Motor neuron (in vitro differentiated cells): ENCODE results near the gene LRMDA. TPM values are rescaled to one million over a fixed set of nuclear protein-coding genes. Genes with fewer than 3 reads are reported as not detected.

Experiments
- ATAC-seq, 8 experiments: fragments of 200-7000 bp; cut with Tn5 transposase; replicated peaks in 6 of 8; 2 replicates each; pipeline ENCODE4 v1.8.0; 2021; ENCODE audit warnings: mild to moderate bottlenecking in 8 of 8, moderate library complexity in 8 of 8
- H3K27ac ChIP-seq, 2 donors: fragments of 250-450 bp; sonication (Bioruptor Pico); 2 replicates each; pipeline ENCODE4 v1.9.0; 2021; ENCODE audit warnings: antibody characterized with exemption in 2 of 2, mild to moderate bottlenecking in 2 of 2, moderate library complexity in 1 of 2
- H3K4me1 ChIP-seq, 2 donors: fragments of 250-450 bp; sonication (Bioruptor Pico); replicated peaks in 1 of 2; 2 replicates each; pipeline ENCODE4 v1.6.1; 2021; ENCODE audit warnings: antibody characterized with exemption in 2 of 2, mild to moderate bottlenecking in 2 of 2, moderate library complexity in 1 of 2
- H3K4me3 ChIP-seq, 5 donors: fragments of 250-450 bp; sonication (Bioruptor Pico); 2 replicates each; pipeline ENCODE4 v1.9.0; 2021; ENCODE audit warnings: antibody characterized with exemption in 5 of 5, mild to moderate bottlenecking in 5 of 5, moderate library complexity in 4 of 5
- WGBS, 10 experiments: fragments of 450-650 bp; shearing (Covaris generic); methylation state at CpG; one replicate each; pipeline ENCODE4 v1.0.0; 2022; 5-methylcytosine and 5-hydroxymethylcytosine counted together
- in situ Hi-C, 9 experiments: fragments of 400-800 bp; cut with MboI; loops; one replicate each; pipeline ENCODE4 v1.15.0; 2021; ENCODE audit warnings: low sequenced_read_pairs in 9 of 9, low pct_unique_long_range_greater_than_20kb in 2 of 9; ENCODE audit not compliant: unreplicated experiment in 9 of 9
- total RNA-seq, 8 experiments: library from RNA; unstranded; fragments of 300-600 nt; gene quantifications; 2 replicates each; pipeline versions ENCODE4 v1.2.3 to v1.2.4, GENCODE V29; 2022

The LRMDA gene
- total RNA-seq, 8 experiments from 2014 or later, result 0.85 to 5.4 (median 2.2) TPM; not detected in 1

DNA sequence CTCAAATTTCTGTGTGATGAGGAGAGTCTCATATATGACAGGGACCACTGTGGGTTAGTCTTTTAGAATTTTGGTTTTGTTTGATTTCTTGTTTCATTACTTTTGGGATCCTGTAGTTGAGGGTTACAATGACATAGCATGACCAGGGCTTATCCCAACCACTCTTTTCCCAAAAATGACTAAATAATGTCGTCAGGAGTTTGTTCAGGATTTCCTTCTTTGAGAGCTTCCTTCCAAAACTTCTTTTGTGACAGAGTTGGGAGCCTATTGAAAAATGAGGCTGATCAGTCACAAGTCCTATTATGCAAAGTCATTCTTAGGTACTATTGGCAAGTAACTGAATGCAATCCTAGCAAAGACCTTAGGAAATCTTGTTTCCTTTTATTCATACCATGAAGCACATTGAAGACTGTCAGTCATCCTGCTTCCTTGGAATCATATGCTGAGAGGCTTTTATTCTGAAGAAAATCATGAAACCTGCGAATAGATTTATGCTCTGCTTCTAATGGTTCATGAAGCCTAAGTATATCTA lies 498.3 kb downstream of the LRMDA start:
- Histone ChIP-seq H3K27ac (no peak overlapping the region), H3K4me1 (peaks cover 17 to 23% of the 10 kb centered on the region in 2 donors), H3K4me3 (no peak overlapping the region)
- in situ Hi-C loops, result no loop called here
- no peak for ATAC-seq
- WGBS, 10 experiments, result 29 to 100% (median 86%) methylated on average over 1 to 2 of the region's 2 CpGs; no CpG with 5 or more reads in 2 of the 10 experiments

- WGBS, 10 experiments, result 50 to 100% (median 86%) methylated on average over 1 to 3 of the region's 3 CpGs; no CpG with 5 or more reads in 1 of the 10 experiments
- in situ Hi-C loops, result no loop called here
Observed at GRCh38 chr10:75932921-75933320, 501.5 kb downstream of the LRMDA start.

GRCh38 chr10:75935240-75935639 lies 503.8 kb downstream of the LRMDA start:
- in situ Hi-C loops, result no loop called here
- WGBS, 10 experiments, result 6 to 47% (median 20%) methylated on average over 1 to 3 of the region's 3 CpGs
- no peak overlapping the region for H3K4me3 ChIP-seq
- ATAC-seq, result peak in 4 of 8 experiments; percentile 34 to 68 (median 59)
- H3K4me1 ChIP-seq, result peaks cover 46 to 59% of the 10 kb centered on the region in 2 donors
- H3K27ac ChIP-seq, result peak overlapping the region; percentile 14 to 38

More at GRCh38 chr10:75932921-75933320, 501.5 kb downstream of the LRMDA start:
- H3K4me1 ChIP-seq, result peaks cover 33 to 42% of the 10 kb centered on the region in 2 donors
- H3K4me3 ChIP-seq, result no peak overlapping the region
- H3K27ac ChIP-seq, result no peak overlapping the region
- no peak for ATAC-seq

- H3K27ac ChIP-seq, result no peak overlapping the region
- H3K4me3 ChIP-seq, result no peak overlapping the region
- in situ Hi-C loops, result no loop called here
- peaks cover 46 to 59% of the 10 kb centered on the region in 2 donors for H3K4me1 ChIP-seq
- 38 to 100% (median 89%) methylated on average over 1 to 4 of the region's 5 CpGs for WGBS, 10 experiments
- peak in 3 of 8 experiments; percentile 29 to 34 (median 32) for ATAC-seq
Observed at GRCh38 chr10:75935650-75936400, 504.4 kb downstream of the LRMDA start.

DNA sequence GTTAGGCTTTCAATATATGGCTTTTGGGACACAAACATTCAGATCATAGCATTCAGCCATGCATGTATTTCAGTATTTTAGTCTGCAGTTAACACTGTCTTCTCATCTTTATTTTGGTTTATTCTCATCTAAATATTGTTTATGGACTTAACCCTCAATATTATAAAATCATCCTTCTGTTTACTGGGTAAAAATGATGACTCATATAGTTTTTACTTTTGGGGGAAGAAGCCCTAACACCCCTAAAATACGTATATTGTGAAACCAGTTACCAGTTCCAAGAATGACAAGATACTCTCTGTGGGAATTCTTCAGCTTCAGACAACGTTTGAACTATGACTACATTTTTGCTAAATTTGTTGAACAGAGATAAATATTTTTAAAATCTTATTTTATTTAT lies 505.4 kb downstream of the LRMDA start:
- Histone ChIP-seq H3K4me1 (peaks cover 48 to 66% of the 10 kb centered on the region in 2 donors), H3K27ac (no peak overlapping the region), H3K4me3 (no peak overlapping the region)
- 10 to 100% (median 89%) methylated on average over 1 to 2 of the region's 2 CpGs; no CpG with 5 or more reads in 1 of the 10 experiments for WGBS, 10 experiments
- ATAC-seq, result no peak
- in situ Hi-C loops, result no loop called here

DNA sequence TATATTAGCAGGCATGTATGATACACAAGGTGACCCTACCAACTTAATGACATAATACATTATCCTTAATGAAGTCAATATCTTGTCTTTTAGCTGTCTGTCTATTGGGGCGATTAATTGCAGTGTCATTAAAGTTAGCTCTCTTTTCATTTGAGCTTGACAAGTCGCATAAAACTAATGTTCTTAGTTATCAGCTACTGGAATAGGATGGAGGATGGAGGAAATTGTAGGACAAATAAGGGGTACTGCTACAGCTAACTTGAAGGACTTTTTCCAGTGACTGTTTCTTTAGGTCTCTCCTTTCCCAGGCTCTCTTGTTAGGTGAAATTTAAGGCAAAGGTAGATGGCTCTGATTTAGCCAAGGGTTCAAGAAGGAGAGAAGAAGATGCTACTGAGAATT lies 506.4 kb downstream of the LRMDA start:
- WGBS, 10 experiments, result 43 to 92% (median 79%) methylated on average over 1 to 2 of the region's 2 CpGs; no CpG with 5 or more reads in 1 of the 10 experiments
- peaks cover 48 to 66% of the 10 kb centered on the region in 2 donors for H3K4me1 ChIP-seq
- no peak overlapping the region for H3K27ac ChIP-seq
- H3K4me3 ChIP-seq, result no peak overlapping the region
- peak in 4 of 8 experiments; percentile 31 to 59 (median 48) for ATAC-seq
- in situ Hi-C loops, result no loop called here

DNA sequence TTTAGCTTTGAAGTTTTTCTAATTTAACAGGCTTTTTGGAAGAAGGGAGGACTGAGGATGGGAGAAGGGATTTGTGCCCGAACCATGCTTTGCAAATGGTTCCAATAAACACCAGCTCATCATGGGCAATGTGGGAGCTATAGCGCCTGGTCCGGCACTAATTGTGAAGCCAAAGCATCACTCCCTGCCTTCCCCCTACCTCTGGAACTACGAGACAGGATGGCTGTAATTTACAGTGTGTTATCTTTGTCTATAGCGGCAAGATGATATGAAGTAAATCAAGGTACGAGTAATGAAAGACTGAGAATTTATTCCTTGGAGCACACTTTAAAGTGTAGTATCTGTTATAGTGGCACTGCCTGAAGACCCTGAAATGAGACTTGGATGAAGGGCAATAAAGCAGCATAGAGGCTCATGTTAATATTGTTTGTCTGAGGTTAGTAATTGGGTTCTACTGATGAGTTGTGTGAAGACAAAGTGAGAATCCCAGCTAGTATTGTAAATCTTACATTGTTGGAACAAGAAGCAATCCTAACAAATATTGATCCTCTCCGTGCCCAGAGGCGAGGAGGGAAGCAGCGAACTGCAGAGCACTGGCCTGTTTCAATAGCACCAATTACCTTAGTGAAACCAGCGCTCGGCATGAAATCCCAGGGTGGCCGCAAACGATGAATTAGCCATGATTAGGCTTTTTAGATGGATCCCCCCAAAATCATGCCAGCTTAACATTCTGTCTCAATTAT lies 507.1 kb downstream of the LRMDA start:
- Histone ChIP-seq H3K4me3 (no peak overlapping the region), H3K27ac (peak overlapping the region in 1 of 2 donors; percentile 22), H3K4me1 (peaks cover 45 to 63% of the 10 kb centered on the region in 2 donors)
- 50 to 100% (median 74%) methylated on average over 1 to 13 of the region's 13 CpGs; no CpG with 5 or more reads in 2 of the 10 experiments for WGBS, 10 experiments
- peak in 4 of 8 experiments; percentile 52 to 78 (median 60) for ATAC-seq
- in situ Hi-C loops, result no loop called here

- in situ Hi-C loops, result no loop called here
- Histone ChIP-seq H3K27ac (peak overlapping the region in 1 of 2 donors; percentile 24), H3K4me3 (no peak overlapping the region), H3K4me1 (peaks cover 40 to 55% of the 10 kb centered on the region in 2 donors)
- WGBS, 10 experiments, result 0 to 86% (median 65%) methylated on average over 1 to 3 of the region's 3 CpGs; no CpG with 5 or more reads in 1 of the 10 experiments
- no peak for ATAC-seq
Observed at GRCh38 chr10:75939541-75939940, 508.1 kb downstream of the LRMDA start.

DNA sequence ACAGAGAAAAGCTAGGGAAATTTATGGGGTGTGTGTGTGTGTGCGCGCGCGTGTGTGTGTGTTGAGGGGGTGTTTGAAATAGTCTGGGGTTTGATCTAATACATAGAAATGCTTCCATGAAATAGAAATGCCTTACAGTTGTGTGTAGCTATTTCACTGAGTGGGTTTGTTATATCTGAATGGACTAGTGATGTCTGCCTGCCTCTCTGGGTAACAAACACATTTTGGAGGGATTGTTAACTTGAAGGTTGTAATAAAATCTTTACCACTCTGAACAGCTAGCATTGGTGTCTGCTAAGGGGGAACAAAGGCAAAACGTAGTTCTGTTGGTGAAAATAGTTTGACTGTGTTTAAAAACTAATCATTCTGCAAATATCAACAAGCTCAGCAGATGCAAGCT lies 509.3 kb downstream of the LRMDA start:
- Histone ChIP-seq H3K27ac (no peak overlapping the region), H3K4me3 (no peak overlapping the region), H3K4me1 (peaks cover 28 to 43% of the 10 kb centered on the region in 2 donors)
- in situ Hi-C loops, result no loop called here
- ATAC-seq, result no peak
- WGBS, 10 experiments, result 33 to 100% (median 79%) methylated on average over 1 to 5 of the region's 5 CpGs; no CpG with 5 or more reads in 2 of the 10 experiments

GRCh38 chr10:75941223-75941801 lies 509.9 kb downstream of the LRMDA start:
- peaks cover 25 to 46% of the 10 kb centered on the region in 2 donors for H3K4me1 ChIP-seq
- H3K4me3 ChIP-seq, result no peak overlapping the region
- ATAC-seq, result no peak
- no peak overlapping the region for H3K27ac ChIP-seq
- 29 to 93% (median 68%) methylated on average over 2 to 5 of the region's 9 CpGs; no CpG with 5 or more reads in 3 of the 10 experiments for WGBS, 10 experiments
- in situ Hi-C loops, result no loop called here

DNA sequence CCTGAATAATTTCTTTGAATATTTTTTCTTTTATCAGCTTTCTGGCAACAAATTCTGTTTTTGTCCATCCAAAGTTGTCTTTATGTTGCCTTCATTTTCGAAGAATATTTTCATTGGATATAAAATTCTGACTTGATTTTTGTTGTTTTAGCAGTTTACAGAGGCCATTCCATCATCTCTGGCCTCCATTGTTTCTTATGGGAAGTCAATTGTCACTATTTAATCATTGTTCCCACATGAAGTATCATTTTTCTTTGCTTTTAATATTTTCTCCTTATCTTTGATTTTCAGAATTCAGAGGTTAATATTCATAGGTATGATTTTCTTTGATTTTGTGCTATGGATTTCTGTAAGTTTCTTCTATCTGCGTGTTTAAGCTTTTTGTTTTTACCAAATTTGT lies 512.6 kb downstream of the LRMDA start:
- H3K27ac ChIP-seq, result no peak overlapping the region
- in situ Hi-C loops, result no loop called here
- 3 to 82% (median 63%) methylated on average over 2 of the region's 2 CpGs for WGBS, 10 experiments
- no peak overlapping the region for H3K4me3 ChIP-seq
- peaks cover 20 to 41% of the 10 kb centered on the region in 2 donors for H3K4me1 ChIP-seq
- ATAC-seq, result no peak

DNA sequence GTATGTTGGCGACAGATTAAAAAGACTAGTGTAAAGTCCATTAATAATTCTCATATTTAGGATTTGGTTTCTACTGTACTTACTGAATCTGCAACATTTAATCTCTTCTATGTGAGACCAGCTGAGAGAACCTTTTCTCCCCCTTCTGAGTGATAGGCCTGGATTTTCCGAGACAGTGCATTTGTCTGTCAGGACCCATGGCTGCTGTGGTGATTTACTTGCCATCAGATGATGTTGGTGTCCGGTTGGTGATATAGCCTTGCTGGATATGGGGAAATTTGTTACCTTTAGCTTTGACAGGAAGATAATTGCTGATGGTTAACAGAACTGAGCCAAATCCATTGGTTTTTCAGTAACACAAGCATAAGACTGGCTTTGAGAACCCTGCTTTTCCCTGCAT lies 517.2 kb downstream of the LRMDA start:
- Histone ChIP-seq H3K4me3 (no peak overlapping the region), H3K27ac (no peak overlapping the region), H3K4me1 (peaks cover 44 to 61% of the 10 kb centered on the region in 2 donors)
- WGBS, 10 experiments, result 40 to 100% (median 79%) methylated on average over 1 to 3 of the region's 3 CpGs; no CpG with 5 or more reads in 3 of the 10 experiments
- ATAC-seq, result peak in 5 of 8 experiments; percentile 44 to 86 (median 74)
- in situ Hi-C loops, result no loop called here
